Kidney (tissue), 14 donors: ENCODE results near the gene NINJ2. TPM values are rescaled to one million over a fixed set of nuclear protein-coding genes. Genes with fewer than 3 reads are reported as not detected.

Experiments
- DNase-seq, 5 donors: peaks; one replicate each; pipeline ENCODE4 v3.0.0-alpha.2; 2013 to 2020
- FAIRE-seq: peaks from 2 replicates; lab custom pipeline; 2012; peaks lifted over from hg19 to GRCh38; lab: Jason Lieb, UNC
- H3K27ac ChIP-seq, 2 donors: one replicate each; pipeline ENCODE4 v1.7.0; 2013; ENCODE audit warnings: low read depth in 2 of 2, low read length in 2 of 2, inconsistent platforms in 1 of 2
- H3K27me3 ChIP-seq: one replicate; pipeline ENCODE4 v1.7.1; 2013; ENCODE audit warnings: low read length, inconsistent platforms; ENCODE audit not compliant: control insufficient read depth, insufficient read depth
- H3K36me3 ChIP-seq, 3 donors: one replicate each; pipeline versions ENCODE4 v1.7.0 to v1.7.1; 2013; ENCODE audit warnings: low read length in 3 of 3, control low read depth in 1 of 3, inconsistent platforms in 1 of 3; ENCODE audit not compliant: insufficient read depth in 3 of 3, control insufficient read depth in 2 of 3
- H3K4me1 ChIP-seq, 3 donors: one replicate each; pipeline versions ENCODE4 v1.7.0 to v1.7.1; 2013; ENCODE audit warnings: low read length in 3 of 3, inconsistent platforms in 1 of 3, low read depth in 1 of 3; ENCODE audit not compliant: control insufficient read depth in 2 of 3, insufficient read depth in 2 of 3
- H3K4me3 ChIP-seq, 3 donors: one replicate each; pipeline versions ENCODE4 v1.7.0 to v1.8.1; 2013; ENCODE audit warnings: low read length in 3 of 3, control low read depth in 1 of 3, inconsistent platforms in 1 of 3
- H3K9ac ChIP-seq, 3 donors: one replicate each; pipeline versions ENCODE4 v1.7.0 to v1.7.1; 2013; ENCODE audit warnings: low read length in 3 of 3, control low read depth in 1 of 3, inconsistent platforms in 1 of 3
- H3K9me3 ChIP-seq, 3 donors: one replicate each; pipeline versions ENCODE4 v1.7.0 to v1.7.1; 2013; ENCODE audit warnings: low read length in 3 of 3, control low read depth in 1 of 3, inconsistent platforms in 1 of 3; ENCODE audit not compliant: control insufficient read depth in 2 of 3, insufficient read depth in 1 of 3
- CTCF ChIP-seq: IDR thresholded peaks from 3 replicates; pipeline ENCODE4 v1.5.1; 2012; ENCODE audit warnings: mild to moderate bottlenecking, moderate library complexity, borderline replicate concordance; ENCODE audit not compliant: insufficient read depth; ENCODE audit errors: extremely low read depth
- intact Hi-C: fragments of 100-400 bp; cut with DNase I; formaldehyde crosslinking; loops from one replicate; pipeline ENCODE4 v1.11.1; 2022
- polyA plus RNA-seq: library from polyadenylated mRNA; stranded (reverse); fragments of 350-450 nt; fragmentation: Illumina TruSeq; extraction: RNeasy Lipid Tissue Mini Kit (QIAGEN cat#74804); gene quantifications from one replicate; pipeline ENCODE4 v1.2.3, GENCODE V29; 2014; ENCODE audit warnings: low read depth, low replicate concordance; ENCODE audit not compliant: insufficient read depth
- total RNA-seq: library from RNA; stranded (reverse); fragmentation: NEBNext Ultra II Directional; extraction: Animal tissue kit (Norgen Biotek cat#: 25700); gene quantifications from one replicate; pipeline ENCODE4 v1.2.1, GENCODE V29; 2021
- donor health status: control.
- donor health status: control.
- donor health status: control.
- donor health status: control.
- donor health status: control.
- donor health status: DM: yes; HTN: yes; CAD: no.
- donor health status: Normal renal cell carcinoma (clear cell type).

The NINJ2 gene
- total and polyA plus RNA-seq, 2 donors from 2014 or later: 0.69 to 2.8 TPM

GRCh38 chr12:575948-576614, 87.2 kb downstream of the NINJ2 start:
- Histone ChIP-seq H3K27ac (no peak overlapping the region), H3K4me3 (peak overlapping the region in 1 of 3 donors; percentile 29)
- intact Hi-C loops: loop anchor here (10.0 kb wide), 1 partner anchor 239 kb away; no protein-coding TSS in a partner anchor

DNA sequence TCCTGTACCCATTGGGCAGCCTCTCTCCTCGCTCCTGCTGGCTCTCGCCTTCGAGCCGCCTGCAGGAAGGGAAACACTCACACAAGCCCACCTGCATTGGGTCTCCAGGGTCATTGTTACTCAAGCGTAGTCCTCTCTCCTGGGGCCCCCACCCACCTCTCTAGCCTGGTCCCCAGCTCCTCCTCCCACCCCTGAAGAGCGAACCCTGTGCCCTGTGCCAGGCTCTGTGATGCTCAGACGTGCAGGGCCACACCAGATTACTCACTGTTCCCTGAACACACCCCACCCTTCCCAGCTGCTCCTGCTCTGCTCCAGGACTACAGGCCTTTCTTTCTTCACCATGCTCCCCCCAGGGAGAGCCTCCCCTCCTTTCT, 88.1 kb downstream of the NINJ2 start:
- no peak for TF ChIP-seq CTCF
- Histone ChIP-seq H3K27ac (no peak overlapping the region), H3K4me1 (peaks cover 0 to 12% (median 0%) of the 10 kb centered on the region in 3 donors), H3K9me3 (no peaks in the 10 kb centered on the region), H3K36me3 (no peaks in the 10 kb centered on the region), H3K9ac (no peak overlapping the region), H3K4me3 (no peak overlapping the region), H3K27me3 (no peaks in the 10 kb centered on the region)
- intact Hi-C loops: loop anchor here (10.0 kb wide), 1 partner anchor 240 kb away; no protein-coding TSS in a partner anchor
- no peak for DNase-seq
- FAIRE-seq: no peak

More at GRCh38 chr12:575948-576614, 87.2 kb downstream of the NINJ2 start:
- peaks cover 0 to 6% (median 0%) of the 10 kb centered on the region in 3 donors for H3K4me1 ChIP-seq
- FAIRE-seq (no peak), DNase-seq (peak; percentile 78 to 92 (median 86))
- no peaks in the 10 kb centered on the region for H3K36me3 ChIP-seq
- H3K9me3 ChIP-seq: no peaks in the 10 kb centered on the region
- peak; percentile 96 for TF ChIP-seq CTCF
- peak overlapping the region in 1 of 3 donors; percentile 6 for H3K9ac ChIP-seq
- no peaks in the 10 kb centered on the region for H3K27me3 ChIP-seq

DNA sequence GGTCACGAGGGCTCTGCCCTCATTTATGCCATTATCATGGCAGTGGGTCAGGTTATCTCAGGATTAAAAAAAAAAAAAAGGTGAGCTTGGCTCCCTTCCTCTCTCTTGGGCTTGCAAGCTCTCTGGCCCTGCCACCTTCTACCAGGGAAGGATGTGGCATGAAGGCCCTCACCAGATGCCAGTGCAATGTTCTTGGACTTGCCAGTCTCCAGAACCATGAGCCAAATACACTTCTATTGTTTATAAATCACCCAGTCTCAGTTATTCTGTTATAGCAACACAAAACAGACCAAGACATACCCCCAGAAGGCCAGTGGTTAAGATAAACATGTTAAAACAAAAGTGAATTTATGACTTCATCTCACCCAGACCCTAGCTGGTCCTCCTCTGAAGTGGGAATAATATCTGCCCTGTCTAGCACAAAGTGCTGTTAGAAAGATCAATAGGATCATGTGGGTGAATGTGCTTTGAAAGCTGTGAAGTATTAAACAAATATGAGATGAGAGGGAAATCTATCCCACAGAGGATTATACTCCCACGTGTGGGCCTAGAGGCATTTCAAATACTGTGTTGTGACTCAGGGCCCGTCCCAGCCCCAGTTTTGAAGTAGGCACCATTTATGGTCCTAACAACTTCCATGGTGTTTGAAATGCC, 88.6 kb downstream of the NINJ2 start:
- intact Hi-C loops: loop anchor here (10.0 kb wide), 1 partner anchor 240 kb away; no protein-coding TSS in a partner anchor
- Histone ChIP-seq H3K9me3 (no peaks in the 10 kb centered on the region), H3K9ac (no peak overlapping the region), H3K4me1 (peaks cover 0 to 12% (median 0%) of the 10 kb centered on the region in 3 donors), H3K4me3 (no peak overlapping the region), H3K27me3 (no peaks in the 10 kb centered on the region), H3K36me3 (no peaks in the 10 kb centered on the region), H3K27ac (no peak overlapping the region)
- TF ChIP-seq CTCF: no peak
- DNase-seq: peak in 1 of 5 donors; percentile 11
- no peak for FAIRE-seq
